DOHH2 (cell line): ENCODE results near the gene UNC79.
"Not testable (repeated sequence)": the region's sequence is repeated elsewhere in the genome, so short reads cannot be mapped to it uniquely, and the experiment has no call there.

ENCODE experiments used
- H3F3A ChIP-seq: fragments of 200-600 bp; sonication (generic), shearing (Covaris generic); 2 replicates; pipeline ENCODE4 v1.6.0; 2016; ENCODE audit warnings: antibody characterized with exemption, mild to moderate bottlenecking; ENCODE audit not compliant: control insufficient read depth, insufficient read depth
- H3K27ac ChIP-seq: fragments of 200-600 bp; sonication (generic); 2 replicates; pipeline ENCODE4 v1.5.1; 2014; ENCODE audit warnings: low read depth, mild to moderate bottlenecking, low read length, moderate library complexity
- H3K27me3 ChIP-seq: fragments of 200-600 bp; sonication (generic); 2 replicates; pipeline ENCODE4 v1.6.1; 2014; ENCODE audit warnings: mild to moderate bottlenecking, low read length, mixed read lengths; ENCODE audit not compliant: control insufficient read depth
- H3K36me3 ChIP-seq: fragments of 200-600 bp; sonication (generic); 2 replicates; pipeline ENCODE4 v1.6.1; 2014; ENCODE audit warnings: mild to moderate bottlenecking, low read length, moderate library complexity, mixed read lengths; ENCODE audit not compliant: control insufficient read depth
- H3K4me1 ChIP-seq: fragments of 200-600 bp; sonication (generic); 2 replicates; pipeline ENCODE4 v1.6.1; 2014; ENCODE audit warnings: mild to moderate bottlenecking, low read length, mixed read lengths; ENCODE audit not compliant: control insufficient read depth
- H3K4me2 ChIP-seq: fragments of 200-600 bp; sonication (generic); 2 replicates; pipeline ENCODE4 v1.6.0; 2014; ENCODE audit warnings: mild to moderate bottlenecking, low read length, moderate library complexity
- H3K4me3 ChIP-seq: fragments of 200-600 bp; sonication (generic); 2 replicates; pipeline ENCODE4 v1.5.1; 2014; ENCODE audit warnings: mild to moderate bottlenecking, low read length, mixed read lengths
- H3K79me2 ChIP-seq: fragments of 200-600 bp; sonication (generic); 2 replicates; pipeline ENCODE4 v1.6.1; 2014; ENCODE audit warnings: mild to moderate bottlenecking, low read length, mixed read lengths; ENCODE audit not compliant: control insufficient read depth
- H3K9me2 ChIP-seq: fragments of 200-600 bp; sonication (generic); replicated peaks from 2 replicates; pipeline ENCODE4 v1.6.1; 2014; ENCODE audit warnings: mild to moderate bottlenecking, low read length, mixed read lengths; ENCODE audit not compliant: control insufficient read depth
- H3K9me3 ChIP-seq: fragments of 200-600 bp; sonication (generic); 2 replicates; pipeline ENCODE4 v1.6.1; 2014; ENCODE audit warnings: antibody characterized with exemption, low read length, mixed read lengths; ENCODE audit not compliant: control insufficient read depth, insufficient read depth
- H4K20me1 ChIP-seq: fragments of 200-600 bp; sonication (generic); 2 replicates; pipeline ENCODE4 v1.6.0; 2014; ENCODE audit warnings: low read depth, mild to moderate bottlenecking, antibody characterized with exemption, low read length, moderate library complexity; ENCODE audit not compliant: control insufficient read depth, insufficient read depth
- CTCF ChIP-seq: fragments of 200-600 bp; sonication (generic); IDR thresholded peaks from one replicate; pipeline ENCODE4 v1.5.1; 2014; ENCODE audit warnings: antibody characterized with exemption, mild to moderate bottlenecking, low read depth, low read length; ENCODE audit not compliant: poor library complexity, severe bottlenecking
- EZH2phosphoT487 ChIP-seq: fragments of 200-600 bp; sonication (generic); IDR thresholded peaks from 2 replicates; pipeline ENCODE4 v1.6.1; 2017; ENCODE audit warnings: borderline replicate concordance, mild to moderate bottlenecking, antibody characterized with exemption, low read length, moderate library complexity, mixed read lengths

UNC79 gene

GRCh38 chr14:93410021-93410420 is 20.7 kb upstream of the UNC79 start:
- H3K36me3 ChIP-seq, result no peaks in the 10 kb centered on the region
- H3F3A ChIP-seq, result no peaks in the 10 kb centered on the region
- no peak overlapping the region for H3K4me3 ChIP-seq
- H3K79me2 ChIP-seq, result no peaks in the 10 kb centered on the region
- no peaks in the 10 kb centered on the region for H3K4me1 ChIP-seq
- H3K9me3 ChIP-seq, result no peaks in the 10 kb centered on the region
- H3K27me3 ChIP-seq, result no peaks in the 10 kb centered on the region
- no peaks in the 10 kb centered on the region for H4K20me1 ChIP-seq
- no peak overlapping the region for H3K4me2 ChIP-seq
- H3K27ac ChIP-seq, result no peak overlapping the region
- no peak for TF ChIP-seq CTCF
- no peak for TF ChIP-seq EZH2phosphoT487
- H3K9me2 ChIP-seq, result no peaks in the 10 kb centered on the region

DNA sequence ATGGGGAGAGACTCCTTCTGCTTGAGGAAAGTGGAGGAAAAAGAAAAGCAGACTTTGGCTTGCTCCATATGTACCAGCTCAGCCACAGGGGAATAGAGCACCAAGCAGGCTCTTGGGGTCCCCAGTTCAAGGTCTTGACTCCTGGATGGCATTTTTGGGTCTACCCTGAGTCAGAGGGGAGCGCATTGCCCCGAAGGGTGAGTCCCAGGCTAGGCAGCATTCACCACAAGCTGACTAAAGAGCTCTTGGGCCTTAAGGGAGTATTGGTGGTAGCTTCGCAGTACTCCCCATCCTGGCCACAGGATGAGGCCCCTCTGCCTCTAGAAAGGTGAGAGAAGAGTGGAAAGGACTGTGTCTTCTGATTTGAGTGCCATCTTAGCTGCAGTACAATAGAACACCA is 19.8 kb upstream of the UNC79 start:
- no peaks in the 10 kb centered on the region for H3K36me3 ChIP-seq
- no peaks in the 10 kb centered on the region for H3K79me2 ChIP-seq
- no peaks in the 10 kb centered on the region for H3K9me2 ChIP-seq
- no peak overlapping the region for H3K4me2 ChIP-seq
- no peaks in the 10 kb centered on the region for H3K27me3 ChIP-seq
- no peak overlapping the region for H3K4me3 ChIP-seq
- H3K9me3 ChIP-seq, result no peaks in the 10 kb centered on the region
- no peaks in the 10 kb centered on the region for H4K20me1 ChIP-seq
- no peaks in the 10 kb centered on the region for H3F3A ChIP-seq
- H3K27ac ChIP-seq, result no peak overlapping the region
- no peaks in the 10 kb centered on the region for H3K4me1 ChIP-seq
- no peak for TF ChIP-seq CTCF
- TF ChIP-seq EZH2phosphoT487, result no peak

GRCh38 chr14:93425136-93425535 is 5.6 kb upstream of the UNC79 start:
- H3K4me2 ChIP-seq, H3K79me2 ChIP-seq, H3K4me1 ChIP-seq, H3K9me3 ChIP-seq, H3F3A ChIP-seq, H3K27ac ChIP-seq, H3K36me3 ChIP-seq, H3K4me3 ChIP-seq, H4K20me1 ChIP-seq, H3K9me2 ChIP-seq, H3K27me3 ChIP-seq: not testable (repeated sequence)

DNA sequence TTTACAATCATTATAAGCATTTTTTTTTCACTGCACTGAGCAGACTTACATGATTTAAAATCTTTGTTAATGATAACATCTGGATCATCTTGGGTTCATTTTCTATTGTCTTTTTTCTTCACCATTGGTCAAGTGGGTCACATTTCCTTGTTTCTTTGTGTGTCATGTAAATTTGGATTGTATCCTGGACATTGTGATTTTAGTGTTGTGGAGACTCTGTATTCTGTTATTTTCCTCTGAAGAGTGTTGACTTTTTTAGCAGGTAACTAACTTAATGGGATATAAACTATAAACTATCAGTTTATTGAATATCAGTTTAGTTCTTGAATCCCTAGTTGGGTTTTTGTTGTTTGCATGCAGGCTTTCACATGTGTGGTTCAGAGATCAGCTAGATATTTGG is 4.0 kb upstream of the UNC79 start:
- no peaks in the 10 kb centered on the region for H3K79me2 ChIP-seq
- H3K9me2 ChIP-seq, result no peaks in the 10 kb centered on the region
- no peaks in the 10 kb centered on the region for H3K36me3 ChIP-seq
- H3K4me1 ChIP-seq, result no peaks in the 10 kb centered on the region
- TF ChIP-seq EZH2phosphoT487, result no peak
- no peak for TF ChIP-seq CTCF
- no peaks in the 10 kb centered on the region for H4K20me1 ChIP-seq
- H3F3A ChIP-seq, result no peaks in the 10 kb centered on the region
- no peaks in the 10 kb centered on the region for H3K9me3 ChIP-seq
- H3K4me3 ChIP-seq, result no peak overlapping the region
- no peak overlapping the region for H3K4me2 ChIP-seq
- no peaks in the 10 kb centered on the region for H3K27me3 ChIP-seq
- H3K27ac ChIP-seq, result no peak overlapping the region
